ENCODE measurements around the gene GPR158. TPM values are rescaled to one million over a fixed set of nuclear protein-coding genes. Genes with fewer than 3 reads are reported as not detected.

The GPR158 gene
- total and polyA plus RNA-seq, 9 donors, result 0.05 to 0.13 (median 0.09) TPM

- Histone ChIP-seq H3K36me3 (ENCODE audit: control insufficient read depth, insufficient read depth, low read length) (no peaks in the 10 kb centered on the region), H3K9me3 (replicated peaks; ENCODE audit: control insufficient read depth, low read depth, low read length) (no peaks in the 10 kb centered on the region), H3K27me3 (ENCODE audit: control insufficient read depth, insufficient read depth, low read length) (no peaks in the 10 kb centered on the region), H3K4me3 (ENCODE audit: low read length) (no peak overlapping the region), H3K4me1 (ENCODE audit: control insufficient read depth, insufficient read depth, low read length) (no peaks in the 10 kb centered on the region), H3K27ac (ENCODE audit: low read length) (no peak overlapping the region)
- no peak for DNase-seq
Measured at GRCh38 chr10:25492680-25493079, 317.9 kb downstream of the GPR158 start.

- no peaks in the 10 kb centered on the region for H3K9me3 ChIP-seq (replicated peaks; ENCODE audit: control insufficient read depth, low read depth, low read length)
- no peak overlapping the region for H3K4me3 ChIP-seq (ENCODE audit: low read length)
- H3K27me3 ChIP-seq (ENCODE audit: control insufficient read depth, insufficient read depth, low read length), result no peaks in the 10 kb centered on the region
- no peak for DNase-seq
- H3K27ac ChIP-seq (ENCODE audit: low read length), result no peak overlapping the region
- no peaks in the 10 kb centered on the region for H3K4me1 ChIP-seq (ENCODE audit: control insufficient read depth, insufficient read depth, low read length)
- no CpG with 5 or more reads among the region's 4 CpGs for WGBS (ENCODE audit: insufficient coverage)
- no peaks in the 10 kb centered on the region for H3K36me3 ChIP-seq (ENCODE audit: control insufficient read depth, insufficient read depth, low read length)
Measured at GRCh38 chr10:25493122-25493893, 318.5 kb downstream of the GPR158 start.

- no peak for DNase-seq
- no peaks in the 10 kb centered on the region for H3K27me3 ChIP-seq (ENCODE audit: control insufficient read depth, insufficient read depth, low read length)
- H3K4me1 ChIP-seq (ENCODE audit: control insufficient read depth, insufficient read depth, low read length), result no peaks in the 10 kb centered on the region
- no peak overlapping the region for H3K4me3 ChIP-seq (ENCODE audit: low read length)
- H3K9me3 ChIP-seq (replicated peaks; ENCODE audit: control insufficient read depth, low read depth, low read length), result no peaks in the 10 kb centered on the region
- WGBS (ENCODE audit: insufficient coverage), result no CpG with 5 or more reads among the region's 3 CpGs
- H3K36me3 ChIP-seq (ENCODE audit: control insufficient read depth, insufficient read depth, low read length), result no peaks in the 10 kb centered on the region
- no peak overlapping the region for H3K27ac ChIP-seq (ENCODE audit: low read length)
Measured at GRCh38 chr10:25497246-25497645, 322.4 kb downstream of the GPR158 start.

GRCh38 chr10:25498645-25499044, 323.8 kb downstream of the GPR158 start:
- Histone ChIP-seq H3K27ac (ENCODE audit: low read length) (no peak overlapping the region), H3K36me3 (ENCODE audit: control insufficient read depth, insufficient read depth, low read length) (no peaks in the 10 kb centered on the region), H3K4me3 (ENCODE audit: low read length) (no peak overlapping the region), H3K9me3 (replicated peaks; ENCODE audit: control insufficient read depth, low read depth, low read length) (no peaks in the 10 kb centered on the region), H3K4me1 (ENCODE audit: control insufficient read depth, insufficient read depth, low read length) (no peaks in the 10 kb centered on the region), H3K27me3 (ENCODE audit: control insufficient read depth, insufficient read depth, low read length) (no peaks in the 10 kb centered on the region)
- no peak for DNase-seq
- 70% methylated on average over 5 of the region's 5 CpGs for WGBS (ENCODE audit: insufficient coverage)

GRCh38 chr10:25501912-25502311, 327.1 kb downstream of the GPR158 start:
- no peak for DNase-seq
- WGBS (ENCODE audit: insufficient coverage), result 44% methylated on average over 3 of the region's 4 CpGs
- no peak overlapping the region for H3K4me3 ChIP-seq (ENCODE audit: low read length)

GRCh38 chr10:25502453-25502852, 327.7 kb downstream of the GPR158 start:
- no peaks in the 10 kb centered on the region for H3K9me3 ChIP-seq (replicated peaks; ENCODE audit: control insufficient read depth, low read depth, low read length)
- H3K27me3 ChIP-seq (ENCODE audit: control insufficient read depth, insufficient read depth, low read length), result no peaks in the 10 kb centered on the region
- no peaks in the 10 kb centered on the region for H3K4me1 ChIP-seq (ENCODE audit: control insufficient read depth, insufficient read depth, low read length)
- DNase-seq, result no peak
- H3K36me3 ChIP-seq (ENCODE audit: control insufficient read depth, insufficient read depth, low read length), result no peaks in the 10 kb centered on the region
- H3K27ac ChIP-seq (ENCODE audit: low read length), result no peak overlapping the region
- H3K4me3 ChIP-seq (ENCODE audit: low read length), result no peak overlapping the region
- WGBS (ENCODE audit: insufficient coverage), result no CpG with 5 or more reads among the region's 1 CpG

More at GRCh38 chr10:25501912-25502311, 327.1 kb downstream of the GPR158 start:
- no peaks in the 10 kb centered on the region for H3K9me3 ChIP-seq (replicated peaks; ENCODE audit: control insufficient read depth, low read depth, low read length)
- no peak overlapping the region for H3K27ac ChIP-seq (ENCODE audit: low read length)
- no peaks in the 10 kb centered on the region for H3K36me3 ChIP-seq (ENCODE audit: control insufficient read depth, insufficient read depth, low read length)
- H3K4me1 ChIP-seq (ENCODE audit: control insufficient read depth, insufficient read depth, low read length), result no peaks in the 10 kb centered on the region
- no peaks in the 10 kb centered on the region for H3K27me3 ChIP-seq (ENCODE audit: control insufficient read depth, insufficient read depth, low read length)

GRCh38 chr10:25504306-25504705, 329.5 kb downstream of the GPR158 start:
- no CpG with 5 or more reads among the region's 3 CpGs for WGBS (ENCODE audit: insufficient coverage)
- no peak overlapping the region for H3K27ac ChIP-seq (ENCODE audit: low read length)
- no peaks in the 10 kb centered on the region for H3K36me3 ChIP-seq (ENCODE audit: control insufficient read depth, insufficient read depth, low read length)
- no peak for DNase-seq
- no peaks in the 10 kb centered on the region for H3K9me3 ChIP-seq (replicated peaks; ENCODE audit: control insufficient read depth, low read depth, low read length)
- no peaks in the 10 kb centered on the region for H3K27me3 ChIP-seq (ENCODE audit: control insufficient read depth, insufficient read depth, low read length)
- no peak overlapping the region for H3K4me3 ChIP-seq (ENCODE audit: low read length)
- H3K4me1 ChIP-seq (ENCODE audit: control insufficient read depth, insufficient read depth, low read length), result no peaks in the 10 kb centered on the region

- Histone ChIP-seq H3K4me3 (ENCODE audit: low read length) (no peak overlapping the region), H3K9me3 (replicated peaks; ENCODE audit: control insufficient read depth, low read depth, low read length) (no peaks in the 10 kb centered on the region), H3K27ac (ENCODE audit: low read length) (no peak overlapping the region), H3K27me3 (ENCODE audit: control insufficient read depth, insufficient read depth, low read length) (no peaks in the 10 kb centered on the region), H3K4me1 (ENCODE audit: control insufficient read depth, insufficient read depth, low read length) (no peaks in the 10 kb centered on the region), H3K36me3 (ENCODE audit: control insufficient read depth, insufficient read depth, low read length) (no peaks in the 10 kb centered on the region)
- 83% methylated on average over 1 of the region's 3 CpGs for WGBS (ENCODE audit: insufficient coverage)
- DNase-seq, result no peak
Measured at GRCh38 chr10:25504838-25505237, 330.0 kb downstream of the GPR158 start.

- Histone ChIP-seq H3K27me3 (ENCODE audit: control insufficient read depth, insufficient read depth, low read length) (no peaks in the 10 kb centered on the region), H3K36me3 (ENCODE audit: control insufficient read depth, insufficient read depth, low read length) (no peaks in the 10 kb centered on the region), H3K4me1 (ENCODE audit: control insufficient read depth, insufficient read depth, low read length) (no peaks in the 10 kb centered on the region), H3K4me3 (ENCODE audit: low read length) (no peak overlapping the region), H3K9me3 (replicated peaks; ENCODE audit: control insufficient read depth, low read depth, low read length) (no peaks in the 10 kb centered on the region), H3K27ac (ENCODE audit: low read length) (no peak overlapping the region)
- 83% methylated on average over 2 of the region's 3 CpGs for WGBS (ENCODE audit: insufficient coverage)
- DNase-seq, result no peak
Measured at GRCh38 chr10:25505466-25505865, 330.7 kb downstream of the GPR158 start.

- H3K36me3 ChIP-seq (ENCODE audit: control insufficient read depth, insufficient read depth, low read length), result no peaks in the 10 kb centered on the region
- H3K9me3 ChIP-seq (replicated peaks; ENCODE audit: control insufficient read depth, low read depth, low read length), result no peaks in the 10 kb centered on the region
- DNase-seq, result no peak
- no peak overlapping the region for H3K27ac ChIP-seq (ENCODE audit: low read length)
- H3K4me1 ChIP-seq (ENCODE audit: control insufficient read depth, insufficient read depth, low read length), result no peaks in the 10 kb centered on the region
- H3K27me3 ChIP-seq (ENCODE audit: control insufficient read depth, insufficient read depth, low read length), result no peaks in the 10 kb centered on the region
- WGBS (ENCODE audit: insufficient coverage), result no CpG with 5 or more reads among the region's 2 CpGs
- H3K4me3 ChIP-seq (ENCODE audit: low read length), result no peak overlapping the region
Measured at GRCh38 chr10:25506821-25507335, 332.1 kb downstream of the GPR158 start.
